GM19025 (cell line): ENCODE results near the gene RCSD1.

Source experiments
- ATAC-seq: cut with Tn5 transposase; IDR thresholded peaks from one replicate; pipeline ENCODE4 v1.9.1; 2021; ENCODE audit warnings: mild to moderate bottlenecking, low read depth, moderate library complexity; ENCODE audit not compliant: unreplicated experiment

Gene RCSD1

DNA sequence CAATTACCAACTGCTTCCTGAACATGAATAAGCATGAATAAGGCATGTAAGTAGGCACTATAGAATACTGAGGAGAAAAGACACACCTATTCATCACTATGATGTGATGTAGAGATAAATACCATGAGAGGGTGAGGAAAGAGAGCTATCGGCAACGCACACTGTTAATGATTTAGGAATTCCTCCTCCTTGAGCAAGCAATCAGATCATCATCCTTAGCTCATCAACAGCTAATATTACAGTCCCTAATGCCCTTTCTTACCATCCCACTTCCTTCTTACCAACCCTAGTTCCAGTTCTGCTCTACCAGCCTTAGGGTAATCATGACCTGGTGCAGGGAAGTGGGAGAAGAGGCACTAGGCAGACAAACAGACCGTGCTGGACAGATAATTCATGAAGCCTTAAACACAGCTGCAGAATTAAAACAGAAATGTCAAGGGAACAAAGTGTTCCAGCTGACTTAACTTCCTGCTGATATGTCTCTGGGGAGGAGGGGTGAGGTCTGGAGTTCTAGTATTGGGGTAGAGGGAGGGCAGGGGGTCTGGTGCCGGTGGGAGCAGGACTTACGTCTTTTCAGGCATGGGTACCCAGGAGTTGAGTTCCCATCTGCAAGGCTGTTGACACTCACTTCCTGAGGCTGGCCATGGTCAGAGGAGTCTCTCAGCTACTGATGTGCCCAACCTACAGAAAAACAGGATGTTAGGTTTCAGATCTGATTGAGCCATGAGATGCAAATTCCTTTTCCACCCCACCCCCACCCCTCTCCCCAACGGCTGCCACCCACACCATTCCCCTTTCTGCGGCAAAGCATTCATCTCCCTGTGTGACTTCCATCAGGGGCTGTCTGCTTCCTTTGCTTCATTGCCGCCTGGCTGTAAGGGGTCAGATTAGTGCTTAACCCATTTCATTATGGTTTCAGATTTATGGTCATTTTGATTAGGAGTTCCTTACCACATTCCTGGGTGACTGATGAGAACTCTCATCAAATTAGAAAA is 12.6 kb upstream of the RCSD1 start:
- ATAC-seq = no peak

DNA sequence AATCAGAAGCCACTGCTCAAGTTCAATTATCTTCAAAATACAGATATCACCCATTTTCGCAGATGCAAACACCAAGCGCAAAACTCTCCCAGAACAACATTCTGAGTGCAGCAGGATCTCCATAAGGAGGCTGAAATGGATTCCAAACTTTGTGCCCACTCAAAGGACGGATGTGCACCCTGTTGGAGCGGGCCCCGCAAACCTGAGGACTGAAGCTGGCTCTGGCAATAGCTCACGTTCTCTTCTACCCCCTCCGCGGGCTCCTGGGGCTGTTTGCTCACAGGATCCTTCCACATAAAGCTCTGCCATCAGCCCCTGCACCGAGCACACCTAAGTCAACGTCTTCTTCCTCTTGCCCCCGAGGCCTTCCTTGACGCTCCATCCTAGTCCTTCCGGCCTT is 11.7 kb upstream of the RCSD1 start:
- no peak for ATAC-seq

DNA sequence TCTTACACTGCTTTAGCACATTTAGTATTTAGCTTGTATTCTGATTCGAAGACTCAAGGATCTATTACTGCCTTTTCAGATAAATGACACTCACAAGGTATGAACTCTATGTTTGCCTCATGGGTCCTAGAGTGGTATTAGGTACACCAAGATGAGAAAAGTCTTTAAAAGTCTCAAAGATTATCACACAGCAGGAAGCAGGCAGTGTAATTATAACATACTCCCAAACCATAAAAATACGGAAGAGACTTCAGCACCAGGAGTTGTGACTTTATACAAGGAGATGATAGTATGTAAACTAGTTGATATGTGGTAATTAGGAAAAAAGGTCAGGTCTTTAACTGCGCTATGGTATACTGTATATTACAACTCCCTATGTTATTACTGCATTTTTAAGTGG is 11.2 kb upstream of the RCSD1 start:
- ATAC-seq = no peak

GRCh38 chr1:167620002-167620401 is 10.0 kb upstream of the RCSD1 start:
- ATAC-seq = no peak

DNA sequence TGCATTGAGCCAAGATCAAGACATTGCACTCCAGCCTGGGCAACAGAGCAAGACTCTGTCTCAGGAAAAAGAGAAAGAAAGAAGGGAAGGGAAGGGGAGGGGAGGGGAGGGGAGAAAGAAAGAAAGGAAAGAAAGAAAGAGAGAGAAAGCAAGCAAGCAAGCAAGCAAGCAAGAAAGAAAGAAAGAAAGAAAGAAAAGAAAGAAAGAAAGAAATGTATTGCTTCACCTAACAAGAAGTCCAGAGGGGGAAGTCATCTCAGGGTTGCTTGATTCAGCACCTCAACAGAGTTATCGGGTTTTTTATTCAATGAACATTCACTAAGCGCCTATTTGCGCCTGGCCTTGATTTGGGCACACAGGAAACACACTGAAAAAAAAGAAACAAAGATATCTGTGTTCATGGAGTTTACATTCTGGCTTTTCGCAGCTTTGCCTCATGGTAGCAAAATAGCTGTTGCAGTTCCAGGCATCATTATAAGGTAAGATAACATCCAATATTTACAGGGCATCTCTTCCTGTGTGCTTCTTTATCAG is 8.2 kb upstream of the RCSD1 start:
- ATAC-seq = no peak

- no peak for ATAC-seq
Measured at GRCh38 chr1:167623951-167624350, 6.1 kb upstream of the RCSD1 start.

DNA sequence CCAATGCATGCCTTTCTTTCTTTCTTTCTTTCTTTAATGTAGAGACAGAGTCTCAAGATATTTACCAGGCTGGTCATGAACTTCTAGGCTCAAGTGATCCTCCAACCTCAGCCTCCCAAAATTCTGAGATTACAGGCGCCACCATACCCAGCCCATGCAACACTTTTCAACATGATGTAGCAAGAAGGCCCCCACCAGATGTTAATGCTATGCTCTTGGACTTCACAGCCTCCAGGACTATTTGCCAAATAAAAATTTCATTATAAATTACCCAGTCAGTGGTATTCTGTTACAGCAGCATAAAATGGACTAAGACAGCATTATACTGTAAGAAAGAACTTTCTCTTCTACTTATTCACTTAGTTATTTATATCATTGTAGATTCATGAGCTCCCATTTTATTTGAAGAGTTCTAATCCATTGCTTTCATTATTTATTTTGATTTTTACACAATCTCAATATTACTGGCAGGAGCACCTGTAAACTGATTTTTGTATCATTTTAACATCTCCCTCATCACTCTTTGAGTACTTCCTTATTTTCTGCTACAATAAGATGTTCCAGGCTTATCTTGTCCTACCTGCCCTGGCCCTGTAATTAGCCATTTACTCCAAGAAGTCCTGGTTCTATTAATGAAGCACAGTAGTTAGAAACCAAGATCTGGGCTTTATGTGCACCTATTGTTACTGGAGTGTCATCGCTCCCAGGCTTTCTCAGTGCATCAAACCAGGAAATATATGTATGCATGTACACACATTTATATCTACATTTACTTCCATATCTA is 4.8 kb upstream of the RCSD1 start:
- ATAC-seq = no peak

- ATAC-seq = no peak
Measured at GRCh38 chr1:167627615-167627864, 2.5 kb upstream of the RCSD1 start.

- peak; percentile 48 for ATAC-seq
Measured at GRCh38 chr1:167627865-167628641, 2.0 kb upstream of the RCSD1 start.

DNA sequence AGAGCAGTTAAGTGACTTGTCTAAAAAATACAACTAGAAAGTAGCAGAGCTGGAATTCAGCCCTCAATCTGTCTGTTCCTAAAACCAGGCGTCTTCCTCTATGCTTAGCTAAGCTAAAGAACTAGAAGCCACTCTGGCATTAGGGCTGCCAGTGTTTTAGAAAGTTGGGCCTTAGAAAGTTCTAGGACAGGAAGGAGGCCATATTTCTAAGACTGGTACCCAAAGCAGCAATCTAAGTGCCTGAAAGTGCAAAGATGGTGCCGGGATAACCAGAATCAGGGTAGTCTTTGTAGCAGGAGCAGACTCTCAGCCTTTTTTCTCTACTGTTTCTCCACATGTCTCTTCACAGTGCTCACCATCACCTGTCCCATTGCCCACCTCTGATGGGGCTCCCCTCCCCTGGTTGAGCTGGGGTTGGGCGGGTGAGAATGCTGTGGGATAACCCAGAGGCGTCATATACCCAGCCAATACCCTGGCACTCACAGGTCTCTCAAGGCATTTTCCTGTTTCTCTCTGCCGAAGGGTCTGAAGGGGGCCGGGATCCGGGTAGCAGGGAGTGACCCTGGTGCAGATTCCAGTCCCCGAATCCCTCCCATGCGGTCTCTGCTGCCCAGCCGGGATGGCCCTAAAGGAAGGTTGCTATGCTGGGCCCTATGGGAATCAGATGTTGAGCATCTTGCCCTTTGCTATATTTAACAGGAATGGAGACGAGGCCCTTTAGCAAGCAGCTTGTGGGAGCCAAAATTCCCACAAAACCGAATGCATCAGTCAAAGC is 1.1 kb upstream of the RCSD1 start:
- ATAC-seq = no peak

- peak; percentile 25 for ATAC-seq
Measured at GRCh38 chr1:167630568-167631385, 745 bp downstream of the RCSD1 start.

- ATAC-seq = no peak
Measured at GRCh38 chr1:167631386-167631935, 1.4 kb downstream of the RCSD1 start.

DNA sequence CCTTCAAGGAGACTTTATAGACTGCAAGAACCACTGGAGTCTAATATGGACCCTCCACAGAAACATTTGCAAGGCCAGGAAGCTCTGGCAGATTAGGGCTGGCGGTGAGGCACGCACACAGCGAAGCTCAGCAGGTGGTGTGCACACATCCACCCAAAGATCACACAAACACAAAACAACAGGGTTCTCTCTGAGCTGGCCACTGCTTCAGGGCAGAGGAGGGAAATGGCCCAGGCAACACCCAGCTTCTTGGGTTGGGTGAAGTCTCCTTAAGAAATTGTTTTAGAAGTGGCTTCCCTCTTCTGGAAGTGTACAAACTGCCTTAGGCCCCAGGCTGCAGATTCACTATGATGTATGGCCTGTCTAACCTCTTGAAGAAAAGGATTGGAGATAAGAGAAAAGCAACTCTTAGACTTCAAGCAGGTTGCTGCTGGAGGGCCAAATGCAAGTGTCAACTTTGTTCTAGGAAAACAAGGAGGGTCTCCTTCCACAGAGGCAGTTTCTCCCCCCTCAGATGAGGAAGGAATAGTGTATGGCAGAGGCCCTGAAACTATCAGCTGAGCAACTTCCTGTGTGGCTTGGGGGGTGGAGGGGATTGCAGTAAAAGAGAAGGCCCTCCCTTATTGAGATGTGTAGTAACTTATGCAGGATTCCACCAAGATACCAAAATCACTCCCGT is 2.0 kb downstream of the RCSD1 start:
- no peak for ATAC-seq

DNA sequence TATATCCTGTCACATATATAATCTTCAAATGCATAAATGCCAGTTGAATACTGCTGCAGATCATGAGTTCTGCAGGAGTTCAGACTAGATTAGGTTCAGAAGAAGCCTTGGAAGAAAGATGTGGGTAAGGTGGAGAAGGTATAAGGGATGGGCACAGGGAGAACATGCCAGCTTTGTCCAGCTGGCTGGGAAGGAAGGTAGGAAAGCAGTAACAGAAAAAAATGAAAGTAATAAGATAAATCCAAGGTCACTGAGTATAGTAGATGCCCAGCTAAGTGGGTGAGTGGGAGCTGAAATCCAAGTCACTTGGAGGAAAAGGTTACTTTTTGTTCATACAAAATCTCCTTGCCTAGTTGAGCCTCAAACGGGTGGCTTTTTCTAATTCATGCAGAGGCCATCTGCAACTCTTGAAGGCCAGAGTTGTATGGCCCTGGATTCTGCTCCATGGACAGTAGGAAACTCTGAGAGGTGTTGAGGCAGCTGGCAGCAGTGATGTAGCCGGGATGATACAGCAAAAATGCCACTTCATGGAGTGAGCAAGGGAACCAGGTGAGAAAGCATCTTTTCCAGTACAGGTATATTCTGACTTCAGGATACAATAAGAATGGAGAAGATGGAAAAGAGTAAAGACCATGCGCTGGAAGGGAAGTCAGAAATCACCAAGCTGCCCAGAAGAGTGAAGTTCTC is 3.4 kb downstream of the RCSD1 start:
- no peak for ATAC-seq

GRCh38 chr1:167634435-167634834 is 4.4 kb downstream of the RCSD1 start:
- ATAC-seq = no peak

- ATAC-seq = no peak
Measured at GRCh38 chr1:167635156-167635648, 5.2 kb downstream of the RCSD1 start.

DNA sequence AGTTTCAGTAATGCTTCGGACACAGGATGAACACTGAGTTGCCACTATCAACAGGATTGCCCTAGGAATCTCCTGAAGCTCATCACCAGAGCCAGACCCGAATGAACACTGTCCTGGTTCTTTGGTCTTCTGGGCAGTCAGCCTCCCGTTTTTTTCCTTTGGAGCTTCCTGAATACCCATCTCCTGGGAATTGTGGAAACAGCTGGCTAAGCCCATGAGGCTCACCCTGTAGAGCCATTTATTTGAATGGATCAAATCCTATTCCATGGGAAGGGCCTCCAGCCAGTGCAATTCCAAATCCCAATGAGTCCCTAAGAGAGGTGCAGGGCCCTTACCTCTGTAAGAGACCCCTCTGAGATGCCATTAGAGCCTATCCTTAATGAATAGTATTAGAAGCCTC is 5.9 kb downstream of the RCSD1 start:
- no peak for ATAC-seq

DNA sequence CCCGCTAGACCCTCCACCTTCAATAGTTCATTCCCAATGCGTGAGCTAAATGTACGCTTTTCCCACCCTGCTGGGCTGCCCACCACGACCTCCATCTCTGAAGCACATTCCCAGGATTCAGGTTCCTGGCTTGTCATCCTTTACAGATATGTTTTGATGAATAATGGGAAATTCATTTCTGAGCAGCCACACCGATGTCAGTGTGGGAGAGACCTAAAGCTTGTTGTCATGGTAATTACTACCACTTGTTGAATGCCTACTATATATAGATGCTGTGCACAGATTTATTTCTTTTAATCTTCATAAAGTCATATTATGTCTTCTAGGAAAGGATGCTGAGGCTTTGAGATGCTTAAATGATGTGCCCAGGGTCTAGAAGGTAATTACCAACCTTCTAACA is 8.0 kb downstream of the RCSD1 start:
- ATAC-seq = no peak
